ENCODE data around the gene KIF1A.

The KIF1A gene, protein sequence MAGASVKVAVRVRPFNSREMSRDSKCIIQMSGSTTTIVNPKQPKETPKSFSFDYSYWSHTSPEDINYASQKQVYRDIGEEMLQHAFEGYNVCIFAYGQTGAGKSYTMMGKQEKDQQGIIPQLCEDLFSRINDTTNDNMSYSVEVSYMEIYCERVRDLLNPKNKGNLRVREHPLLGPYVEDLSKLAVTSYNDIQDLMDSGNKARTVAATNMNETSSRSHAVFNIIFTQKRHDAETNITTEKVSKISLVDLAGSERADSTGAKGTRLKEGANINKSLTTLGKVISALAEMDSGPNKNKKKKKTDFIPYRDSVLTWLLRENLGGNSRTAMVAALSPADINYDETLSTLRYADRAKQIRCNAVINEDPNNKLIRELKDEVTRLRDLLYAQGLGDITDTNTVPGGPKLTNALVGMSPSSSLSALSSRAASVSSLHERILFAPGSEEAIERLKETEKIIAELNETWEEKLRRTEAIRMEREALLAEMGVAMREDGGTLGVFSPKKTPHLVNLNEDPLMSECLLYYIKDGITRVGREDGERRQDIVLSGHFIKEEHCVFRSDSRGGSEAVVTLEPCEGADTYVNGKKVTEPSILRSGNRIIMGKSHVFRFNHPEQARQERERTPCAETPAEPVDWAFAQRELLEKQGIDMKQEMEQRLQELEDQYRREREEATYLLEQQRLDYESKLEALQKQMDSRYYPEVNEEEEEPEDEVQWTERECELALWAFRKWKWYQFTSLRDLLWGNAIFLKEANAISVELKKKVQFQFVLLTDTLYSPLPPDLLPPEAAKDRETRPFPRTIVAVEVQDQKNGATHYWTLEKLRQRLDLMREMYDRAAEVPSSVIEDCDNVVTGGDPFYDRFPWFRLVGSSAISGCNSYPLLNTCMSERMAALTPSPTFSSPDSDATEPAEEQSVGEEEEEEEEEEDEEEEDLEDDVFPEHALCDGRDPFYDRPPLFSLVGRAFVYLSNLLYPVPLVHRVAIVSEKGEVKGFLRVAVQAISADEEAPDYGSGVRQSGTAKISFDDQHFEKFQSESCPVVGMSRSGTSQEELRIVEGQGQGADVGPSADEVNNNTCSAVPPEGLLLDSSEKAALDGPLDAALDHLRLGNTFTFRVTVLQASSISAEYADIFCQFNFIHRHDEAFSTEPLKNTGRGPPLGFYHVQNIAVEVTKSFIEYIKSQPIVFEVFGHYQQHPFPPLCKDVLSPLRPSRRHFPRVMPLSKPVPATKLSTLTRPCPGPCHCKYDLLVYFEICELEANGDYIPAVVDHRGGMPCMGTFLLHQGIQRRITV (N-terminal part only)

DNA sequence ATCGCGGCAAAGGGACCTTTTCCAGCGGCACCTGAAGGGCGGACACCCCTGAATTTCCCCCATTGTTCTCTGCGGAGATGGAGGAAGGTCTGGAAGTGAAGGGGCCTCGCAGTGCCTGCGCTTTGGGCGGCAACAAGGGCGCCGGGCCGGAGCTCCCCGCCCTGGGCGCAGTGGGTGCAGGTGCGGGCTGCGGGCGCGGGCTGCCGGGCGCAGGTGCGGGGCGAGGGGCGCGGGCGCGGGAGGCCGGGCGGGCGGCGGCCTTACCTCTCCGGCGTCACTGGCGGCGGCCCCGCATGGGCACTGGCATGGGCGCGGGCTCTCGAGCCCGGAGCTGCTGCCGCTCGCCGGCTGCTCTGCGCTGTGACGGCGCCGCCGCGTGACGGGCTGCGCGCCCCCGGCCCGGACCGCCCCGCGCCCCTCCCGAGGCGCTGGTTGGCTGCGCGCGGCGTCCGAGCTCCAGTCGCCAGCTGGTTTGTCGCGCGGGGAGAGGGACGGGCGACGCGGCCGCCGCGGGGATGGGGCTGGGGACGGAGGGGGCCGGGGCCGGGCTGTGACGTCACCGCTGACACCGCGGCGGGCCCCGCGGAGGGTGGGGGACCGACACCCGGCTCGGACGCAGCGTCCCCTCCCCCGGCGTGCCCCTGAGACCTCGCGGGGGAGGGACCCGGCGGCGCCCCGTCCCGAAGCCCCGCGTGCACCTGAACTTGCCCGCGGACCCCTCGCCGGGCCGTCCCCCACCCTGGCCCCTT lies at the start of gene KIF1A:
TSS of gene KIF1A (minus strand) at position 362 of the 749 bp plus-strand sequence. CDS start 22,467 bp downstream, outside the sequence.
- DNase-seq (ENCODE audit: low spot score): peak; percentile 79

DNA sequence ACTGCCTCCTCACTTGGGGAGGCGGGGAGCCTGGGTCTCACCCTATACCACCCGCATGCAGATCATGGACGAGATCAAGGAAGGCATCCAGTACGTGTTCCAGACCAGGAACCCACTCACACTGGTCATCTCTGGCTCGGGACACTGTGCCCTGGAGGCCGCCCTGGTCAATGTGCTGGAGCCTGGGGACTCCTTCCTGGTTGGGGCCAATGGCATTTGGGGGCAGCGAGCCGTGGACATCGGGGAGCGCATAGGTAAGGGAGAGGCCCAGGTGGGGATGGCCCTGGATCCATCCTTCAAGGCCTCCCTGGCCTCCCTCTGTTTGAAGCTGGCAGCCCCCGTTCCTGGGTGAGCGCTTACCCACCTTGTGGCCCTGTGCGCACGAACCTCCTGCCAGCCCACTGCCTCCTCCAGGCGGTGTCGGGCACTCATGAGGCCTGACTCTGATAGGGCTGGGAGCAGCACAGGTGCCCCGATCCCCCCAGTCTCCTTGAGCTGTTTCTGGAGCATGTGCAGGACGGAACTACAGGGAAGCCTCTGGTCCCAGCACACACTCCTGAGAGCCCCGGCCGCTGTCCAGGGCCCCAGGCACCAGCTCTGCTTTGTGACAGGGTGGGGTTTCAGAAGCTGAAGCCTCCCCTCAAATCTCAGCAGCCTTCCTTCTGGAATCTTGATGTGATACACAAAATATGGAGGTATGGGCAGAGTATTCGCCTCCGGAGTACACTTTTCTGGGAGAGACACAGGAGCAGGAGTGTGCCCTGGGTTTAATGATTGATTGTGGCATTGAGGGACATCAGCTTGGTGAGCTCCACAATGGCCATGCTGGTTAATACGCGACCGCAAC lies 49.3 kb upstream of the KIF1A start:
- DNase-seq (ENCODE audit: low spot score): no peak

DNA sequence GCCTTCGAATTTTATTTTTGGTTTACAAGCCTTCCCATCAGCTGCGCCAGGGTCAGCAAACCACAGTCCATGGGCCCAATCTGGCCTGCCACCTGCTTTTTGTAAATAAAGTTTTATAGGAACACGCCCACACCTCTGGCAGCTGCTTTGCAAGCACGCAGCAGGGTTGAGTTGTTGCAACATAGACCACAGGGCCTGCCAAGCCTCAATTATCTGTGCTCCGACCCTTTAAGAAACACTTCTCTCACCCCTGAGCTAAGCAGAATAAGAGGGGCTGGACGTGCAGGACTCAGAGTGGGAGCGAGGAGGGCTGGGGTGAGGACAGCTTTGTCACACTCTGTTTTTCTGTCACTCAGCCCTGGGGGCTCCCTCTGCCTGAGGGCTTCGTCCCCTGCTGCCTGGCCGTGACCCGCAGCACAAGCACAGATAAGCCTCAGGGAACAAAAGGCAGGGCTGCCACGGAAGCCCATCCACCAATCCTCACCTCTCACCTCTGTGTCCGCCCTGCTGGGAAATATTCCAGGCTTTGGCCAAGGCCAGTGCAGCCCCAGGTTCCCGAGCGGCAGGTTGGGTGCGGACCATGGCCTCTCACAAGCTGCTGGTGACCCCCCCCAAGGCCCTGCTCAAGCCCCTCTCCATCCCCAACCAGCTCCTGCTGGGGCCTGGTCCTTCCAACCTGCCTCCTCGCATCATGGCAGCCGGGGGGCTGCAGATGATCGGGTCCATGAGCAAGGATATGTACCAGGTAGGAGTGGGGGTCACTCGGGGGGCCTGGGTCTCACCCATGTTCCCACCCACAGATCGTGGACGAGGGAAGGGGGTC lies 48.5 kb upstream of the KIF1A start, which contains the start of gene AGXT:
TSS of gene AGXT (plus strand) at position 539 of the 823 bp plus-strand sequence. CDS start at position 581, 42 bp downstream.
- DNase-seq (ENCODE audit: low spot score): peak; percentile 57

DNA sequence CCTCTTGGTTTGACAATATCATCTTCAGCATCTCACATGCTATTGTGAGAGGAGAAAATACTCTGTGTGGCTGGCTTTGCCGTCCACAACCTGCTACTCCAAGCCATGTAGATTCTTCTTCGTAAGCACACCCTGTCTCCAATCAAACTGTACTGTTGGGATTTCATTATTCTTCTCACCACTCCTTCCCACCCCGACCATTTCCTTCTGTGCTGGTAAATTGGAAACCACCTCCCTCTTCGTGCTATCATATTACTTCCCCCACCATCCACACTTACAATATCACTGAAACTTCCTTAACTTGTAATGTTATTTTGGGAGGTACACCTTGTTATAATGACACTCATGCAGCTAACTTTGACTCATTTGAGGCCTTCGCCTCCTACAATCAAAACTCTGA lies 45.4 kb upstream of the KIF1A start:
- DNase-seq (ENCODE audit: low spot score): no peak

DNA sequence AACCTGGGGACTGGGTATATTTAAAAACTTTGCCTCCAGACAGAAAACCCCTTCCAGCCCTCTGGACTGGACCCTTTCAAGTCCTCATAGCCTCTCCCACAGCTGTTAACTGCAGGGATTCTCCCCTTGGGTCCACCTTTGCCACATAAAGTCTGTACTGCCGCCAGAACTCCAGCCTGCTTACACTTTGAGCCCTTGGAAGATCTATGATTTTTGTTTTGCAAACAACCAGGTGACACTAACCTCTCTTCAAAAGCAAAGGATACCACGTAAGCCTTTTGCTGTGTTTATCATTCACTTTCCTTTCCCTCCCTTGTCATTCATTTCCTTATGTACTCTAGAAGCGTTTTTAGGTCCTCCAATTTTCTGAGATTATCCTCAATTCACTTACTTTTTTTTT lies 44.5 kb upstream of the KIF1A start:
- DNase-seq (ENCODE audit: low spot score): no peak

DNA sequence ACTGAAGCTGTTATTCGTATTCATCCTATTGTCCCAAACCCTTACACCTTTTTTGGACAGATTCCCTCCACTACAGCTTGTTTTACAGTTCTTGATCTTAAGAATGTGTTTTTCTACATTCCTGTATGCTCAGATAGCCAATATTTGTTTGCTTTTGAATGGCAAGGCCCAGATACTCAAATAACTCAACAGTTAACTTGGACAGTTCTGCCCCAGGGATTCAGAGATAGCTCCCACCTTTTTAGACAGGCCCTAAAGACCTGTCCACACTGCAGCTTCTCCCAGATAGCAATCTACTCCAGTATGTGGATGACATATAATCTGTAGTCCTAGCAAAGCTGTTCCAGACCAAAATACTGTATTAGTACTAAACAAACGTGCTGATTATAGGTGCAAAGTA lies 41.5 kb upstream of the KIF1A start:
- DNase-seq (ENCODE audit: low spot score): no peak

DNA sequence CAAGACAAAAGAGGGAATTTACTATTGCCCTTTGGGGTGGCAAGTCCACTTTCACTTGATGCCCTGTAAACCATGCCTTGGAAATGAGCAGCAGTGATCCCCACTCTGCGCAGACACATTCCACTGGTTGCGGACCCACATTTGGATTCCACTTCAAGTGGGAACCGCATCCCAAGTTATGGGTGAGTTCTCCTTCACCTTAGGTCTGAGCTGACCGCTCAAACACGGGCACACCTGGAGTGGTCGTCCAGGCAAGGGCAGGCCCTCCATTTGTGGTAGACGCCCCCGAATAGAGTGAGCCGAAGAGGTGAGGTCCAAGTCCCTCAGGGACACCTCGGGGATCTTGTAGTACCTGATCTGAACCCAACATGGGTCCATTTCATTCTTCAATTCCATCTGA lies 38.9 kb upstream of the KIF1A start:
- no peak for DNase-seq (ENCODE audit: low spot score)

DNA sequence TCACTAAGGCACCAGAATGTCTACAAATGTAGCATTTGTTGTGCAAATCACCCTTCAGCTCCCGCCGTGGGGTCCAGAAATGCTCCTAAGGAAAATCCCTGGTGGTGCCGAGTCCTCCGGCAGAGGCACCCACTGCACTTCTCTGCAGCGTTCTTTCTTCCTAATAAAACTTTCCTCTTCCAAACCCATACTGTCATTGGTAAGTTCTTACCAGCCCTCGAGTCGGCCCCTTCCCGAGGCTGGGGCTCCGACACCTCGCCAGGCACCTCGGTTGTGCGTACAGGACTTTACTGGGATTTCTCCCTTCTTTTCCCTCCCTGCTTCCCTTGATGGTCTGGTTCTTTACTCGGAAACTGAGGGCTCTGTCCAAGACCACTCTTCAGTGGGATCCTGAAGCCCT lies 38.3 kb upstream of the KIF1A start:
- no peak for DNase-seq (ENCODE audit: low spot score)

DNA sequence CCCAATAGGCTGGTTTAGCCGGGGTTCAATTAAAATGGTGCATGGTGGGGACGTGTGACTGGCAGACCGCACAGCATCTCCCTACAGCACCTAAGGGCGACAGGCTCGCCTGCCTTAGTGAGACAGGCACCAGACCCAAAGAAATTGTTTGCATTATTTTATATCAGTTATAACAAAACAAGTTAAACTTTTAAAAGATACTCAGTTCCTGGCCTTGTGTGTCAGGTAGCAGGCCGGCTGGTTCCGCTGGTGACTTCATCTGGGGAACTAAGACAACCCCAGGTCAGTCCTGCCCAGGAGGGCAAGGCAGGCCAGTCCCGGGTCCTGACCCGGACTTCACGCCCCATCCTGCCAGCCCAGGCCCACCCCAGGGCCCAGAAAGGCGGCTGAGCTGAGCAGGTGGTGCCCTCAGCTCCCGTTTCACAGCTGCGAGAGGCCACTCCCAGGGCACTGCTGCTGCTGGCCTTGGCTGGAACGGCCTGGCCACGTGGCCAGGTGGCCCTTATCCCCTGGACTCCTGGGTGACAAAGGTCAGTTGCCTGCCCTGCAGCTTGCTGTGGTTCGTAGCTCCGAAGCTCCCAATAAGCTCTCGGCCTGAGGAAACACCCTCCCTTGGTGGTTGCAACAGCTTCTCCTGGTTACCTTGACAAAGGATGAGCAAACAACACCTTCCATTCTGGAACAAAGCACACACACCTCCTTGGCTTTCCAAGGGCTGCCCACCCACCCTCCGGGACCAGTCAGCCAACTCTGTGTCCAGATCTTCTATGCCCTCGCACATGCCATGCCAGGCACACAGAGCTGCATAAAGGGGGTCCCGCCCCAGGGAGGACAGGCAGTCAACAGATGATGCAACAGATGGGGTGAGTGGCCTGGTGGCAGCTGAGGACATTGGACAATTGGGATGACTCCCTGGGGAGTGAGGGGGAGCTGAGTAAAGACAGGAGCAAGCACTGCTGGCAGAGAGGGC lies 37.3 kb upstream of the KIF1A start:
- DNase-seq (ENCODE audit: low spot score): no peak

DNA sequence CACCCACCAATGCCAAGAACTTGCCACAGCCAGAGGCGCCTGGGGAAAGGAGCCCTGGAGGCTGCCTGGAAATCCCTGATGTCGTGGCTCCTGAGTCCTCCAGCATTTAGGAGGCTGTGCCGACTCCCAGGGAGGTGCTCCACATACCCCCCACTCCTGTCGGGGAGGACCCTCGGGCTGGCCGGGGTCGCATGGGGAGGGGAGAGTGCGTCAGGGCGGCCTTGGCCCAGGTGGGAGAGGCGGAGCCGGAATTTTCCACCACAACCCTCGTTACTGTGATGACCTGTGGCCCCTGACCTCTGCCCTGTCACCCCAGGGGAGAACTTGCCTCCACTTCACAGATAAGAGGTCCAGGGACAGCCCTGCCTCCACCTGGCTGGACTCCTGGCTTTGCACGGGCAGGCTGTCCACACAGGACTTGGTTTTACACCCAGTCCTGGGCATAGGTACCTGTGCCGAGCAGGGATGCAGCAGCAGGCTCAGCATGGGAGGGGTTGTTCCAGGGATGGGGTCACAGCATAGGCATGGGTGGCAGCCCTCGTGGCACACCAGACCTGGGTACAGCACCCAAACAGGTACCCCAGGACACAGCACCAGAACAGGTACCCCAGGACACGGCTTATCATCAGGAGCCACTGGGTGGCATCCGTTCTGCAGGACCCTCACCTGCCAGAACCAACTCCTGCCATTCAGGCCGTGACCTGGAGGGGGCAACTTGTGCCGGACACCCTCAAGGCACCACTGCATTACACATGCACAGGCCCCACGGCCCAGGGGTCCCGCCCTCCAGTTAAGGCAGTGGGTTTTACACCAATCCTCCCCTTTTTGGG lies 36.3 kb upstream of the KIF1A start:
- peak; percentile 54 for DNase-seq (ENCODE audit: low spot score)

DNA sequence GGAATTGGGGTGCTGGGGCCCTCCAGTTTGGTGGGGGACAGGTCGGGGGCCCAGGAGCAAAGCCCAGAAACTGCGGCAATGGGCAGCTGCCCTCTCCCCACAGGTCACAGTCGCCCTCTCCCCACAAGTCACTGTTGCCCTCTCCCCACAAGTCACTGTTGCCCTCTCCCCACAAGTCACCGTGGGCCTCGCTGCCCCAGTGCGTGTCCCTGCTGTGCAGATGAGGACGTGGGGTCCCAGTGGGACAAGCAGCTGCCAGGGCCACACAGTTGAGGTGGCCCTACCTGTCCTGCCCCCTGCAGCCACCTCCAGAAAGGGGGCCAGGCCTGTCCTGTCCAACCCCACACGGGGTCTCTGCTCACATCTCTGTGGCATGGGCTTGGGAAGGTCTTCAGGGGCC lies 35.7 kb upstream of the KIF1A start:
- no peak for DNase-seq (ENCODE audit: low spot score)

DNA sequence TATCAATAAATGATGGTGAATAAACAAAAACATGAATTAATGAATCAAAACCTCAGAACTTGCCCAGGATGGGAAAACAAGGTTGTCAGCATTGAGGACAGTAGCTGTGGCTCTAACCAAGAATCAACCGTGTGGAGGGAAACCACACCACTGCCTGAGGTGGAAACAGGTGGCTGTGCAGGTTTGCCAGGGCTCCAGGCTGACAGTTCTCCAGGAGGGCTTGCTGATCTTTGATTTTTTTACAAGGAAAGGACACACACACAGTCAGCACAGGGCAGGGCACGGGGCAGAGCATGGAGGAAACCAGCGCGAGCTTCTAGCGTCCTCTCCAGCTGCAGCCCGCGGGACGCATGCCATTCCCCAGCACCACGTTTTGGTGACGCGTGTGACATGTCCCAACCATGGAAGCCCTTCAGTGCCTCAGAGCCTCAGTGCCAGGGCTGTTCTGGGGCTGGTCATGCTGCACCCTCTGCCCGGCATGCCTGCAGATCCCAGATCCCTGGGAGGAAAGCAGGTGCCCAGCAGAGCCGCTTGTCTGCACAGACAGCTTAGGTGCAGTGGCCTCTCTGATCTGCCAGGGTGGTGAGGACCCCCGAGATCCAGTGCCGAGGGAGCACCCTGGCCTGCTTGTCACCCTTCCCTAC lies 32.8 kb upstream of the KIF1A start:
- no peak for DNase-seq (ENCODE audit: low spot score)

DNA sequence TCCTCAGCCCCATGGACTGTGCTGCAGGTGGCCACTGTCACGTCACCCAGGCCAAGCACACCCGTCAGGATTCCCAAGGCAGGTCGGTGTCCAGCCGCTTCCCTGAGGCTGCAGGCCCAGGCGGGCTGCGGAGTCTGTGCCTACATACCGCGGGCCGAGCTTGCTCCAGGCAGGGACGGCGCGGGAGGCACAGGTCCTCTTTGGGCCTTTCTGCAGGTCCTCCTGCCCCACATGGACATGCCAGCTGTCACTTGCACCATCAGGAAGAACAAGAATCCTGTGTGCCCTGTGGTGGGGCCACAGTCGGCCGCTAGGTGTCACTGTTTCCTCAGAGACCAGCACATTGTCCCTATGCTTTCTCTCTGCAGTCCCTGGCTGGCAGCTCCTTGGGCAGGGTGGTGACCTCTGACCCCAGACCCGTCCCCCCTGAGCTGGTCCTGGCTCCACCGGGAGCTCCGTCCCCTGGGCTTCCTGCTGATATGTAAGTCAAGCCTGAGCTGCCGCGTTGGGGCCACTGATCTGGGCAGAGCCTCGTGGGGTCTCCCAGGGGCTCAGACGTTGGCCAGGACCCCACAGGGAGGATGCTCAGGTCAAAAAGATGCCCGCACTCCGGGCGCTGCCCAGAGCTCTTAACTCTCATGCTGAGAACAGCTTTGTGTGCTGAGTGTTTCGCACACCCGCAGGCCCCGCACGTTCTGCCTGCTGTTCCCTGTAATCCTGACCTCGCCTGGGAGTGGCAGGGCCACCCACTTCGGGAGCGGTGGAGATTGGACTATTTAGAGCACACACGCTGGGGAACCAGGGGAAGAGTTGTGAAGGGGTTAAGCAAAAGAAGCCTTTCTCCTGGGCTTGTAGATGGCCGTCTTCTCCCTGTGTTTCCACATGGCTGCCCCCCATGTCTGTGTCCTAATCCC lies 31.3 kb upstream of the KIF1A start:
- DNase-seq (ENCODE audit: low spot score): peak; percentile 95

DNA sequence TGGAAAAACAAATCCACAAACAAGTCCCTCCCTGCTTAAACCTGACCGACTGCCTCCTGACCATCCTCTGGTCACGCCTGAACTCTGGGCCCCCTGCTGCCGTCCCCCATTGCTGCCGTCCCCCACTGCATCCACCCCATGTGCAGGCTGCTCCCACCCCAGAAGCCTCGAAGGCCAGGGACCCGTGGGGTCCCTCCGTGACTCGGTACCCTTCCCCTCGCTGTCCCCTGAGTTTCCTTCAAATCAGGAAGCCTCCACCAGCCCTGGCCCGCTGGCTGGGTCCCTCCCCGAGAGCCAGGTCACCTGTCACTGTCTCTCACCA lies 30.7 kb upstream of the KIF1A start:
- DNase-seq (ENCODE audit: low spot score): no peak

DNA sequence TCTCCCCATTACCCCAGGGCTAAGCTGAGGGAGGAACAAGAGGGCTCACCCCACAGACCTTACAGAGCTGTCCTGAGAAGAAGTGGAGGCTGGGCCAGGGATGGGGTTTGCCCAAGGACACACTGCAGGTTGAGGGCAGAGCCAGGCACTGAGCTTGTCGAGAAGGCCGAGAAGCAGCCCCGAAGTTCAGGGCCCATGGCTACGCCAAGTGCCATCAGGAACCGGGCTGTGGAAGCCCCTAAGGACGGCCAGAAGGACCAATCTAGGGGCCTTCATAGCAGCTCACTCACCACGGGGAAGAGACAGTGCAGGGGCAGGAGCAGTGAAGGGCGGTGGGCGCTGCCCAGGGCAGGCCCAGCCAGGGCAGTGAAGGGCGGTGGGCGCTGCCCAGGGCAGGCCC lies 30.0 kb upstream of the KIF1A start:
- DNase-seq (ENCODE audit: low spot score): no peak

Data from ecto neural progenitor cell (in vitro differentiated cells).